ENCODE results near the gene ADAMTS13.

DNA sequence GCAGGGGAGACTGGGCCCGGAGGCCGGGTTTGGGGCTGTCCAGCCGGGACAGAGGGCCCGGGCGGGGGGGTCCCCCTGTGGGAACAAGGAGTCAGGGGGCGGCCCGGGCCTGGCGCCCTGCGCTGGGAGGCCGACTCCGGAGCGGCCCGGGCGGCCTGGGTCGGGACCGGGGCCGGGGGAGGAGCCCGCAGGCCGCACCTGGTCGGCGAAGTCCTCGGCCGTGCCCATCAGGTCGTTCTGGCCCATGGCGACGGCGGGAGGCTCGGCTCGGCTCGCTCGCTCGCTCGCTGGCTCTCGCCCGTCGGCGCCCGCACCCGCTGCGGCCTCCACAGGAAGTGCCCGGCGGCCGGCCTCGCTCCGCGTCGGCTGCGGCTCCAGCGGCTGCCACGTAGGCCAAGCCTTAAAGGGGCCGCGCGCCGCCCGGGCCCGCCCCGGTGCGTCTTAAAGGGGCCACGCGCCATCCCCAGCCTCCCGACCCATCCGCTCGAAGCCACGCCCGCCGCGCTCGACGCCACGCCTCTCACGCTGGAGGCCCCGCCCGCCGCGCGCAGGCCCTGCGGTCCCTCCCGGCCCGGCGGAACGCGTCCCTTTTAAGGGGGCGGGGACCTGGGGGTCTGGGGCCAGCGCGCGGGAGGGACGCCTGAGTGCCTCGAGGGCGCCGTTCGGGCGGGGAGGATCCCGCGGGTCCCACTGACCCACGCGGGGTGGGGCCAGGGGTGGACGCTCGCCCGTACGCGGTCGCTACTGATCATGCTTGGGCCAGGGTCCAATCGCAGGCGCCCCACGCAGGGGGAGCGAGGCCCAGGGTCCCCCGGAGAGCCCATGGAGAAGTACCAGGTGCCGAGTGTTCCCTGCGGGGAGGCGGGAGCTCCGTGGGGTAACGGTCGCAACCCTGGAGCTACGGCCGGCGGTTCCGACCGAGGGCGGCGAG, 46.2 kb upstream of the ADAMTS13 start, which contains the start of the genes STKLD1 and SURF4:
- TF ChIP-seq, protein P1, sequence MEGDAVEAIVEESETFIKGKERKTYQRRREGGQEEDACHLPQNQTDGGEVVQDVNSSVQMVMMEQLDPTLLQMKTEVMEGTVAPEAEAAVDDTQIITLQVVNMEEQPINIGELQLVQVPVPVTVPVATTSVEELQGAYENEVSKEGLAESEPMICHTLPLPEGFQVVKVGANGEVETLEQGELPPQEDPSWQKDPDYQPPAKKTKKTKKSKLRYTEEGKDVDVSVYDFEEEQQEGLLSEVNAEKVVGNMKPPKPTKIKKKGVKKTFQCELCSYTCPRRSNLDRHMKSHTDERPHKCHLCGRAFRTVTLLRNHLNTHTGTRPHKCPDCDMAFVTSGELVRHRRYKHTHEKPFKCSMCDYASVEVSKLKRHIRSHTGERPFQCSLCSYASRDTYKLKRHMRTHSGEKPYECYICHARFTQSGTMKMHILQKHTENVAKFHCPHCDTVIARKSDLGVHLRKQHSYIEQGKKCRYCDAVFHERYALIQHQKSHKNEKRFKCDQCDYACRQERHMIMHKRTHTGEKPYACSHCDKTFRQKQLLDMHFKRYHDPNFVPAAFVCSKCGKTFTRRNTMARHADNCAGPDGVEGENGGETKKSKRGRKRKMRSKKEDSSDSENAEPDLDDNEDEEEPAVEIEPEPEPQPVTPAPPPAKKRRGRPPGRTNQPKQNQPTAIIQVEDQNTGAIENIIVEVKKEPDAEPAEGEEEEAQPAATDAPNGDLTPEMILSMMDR (IDR thresholded peaks at IDR 0.05; ENCODE audit: insufficient read depth, low read length, poor library complexity, severe bottlenecking), result no peak
- TF ChIP-seq EZH2phosphoT487 (conservative IDR thresholded peaks at IDR 0.05; ENCODE audit: low read length), result no peak
